HG02678 (cell line): Measurements from ENCODE around the gene ZDHHC20.
"Not testable (repeated sequence)": the region's sequence is repeated elsewhere in the genome, so short reads cannot be mapped to it uniquely, and the experiment has no call there.

ENCODE experiments used
- ATAC-seq: cut with Tn5 transposase; IDR thresholded peaks from one replicate; pipeline ENCODE4 v1.9.1; 2021; ENCODE audit warnings: mild to moderate bottlenecking, moderate library complexity; ENCODE audit not compliant: unreplicated experiment

ZDHHC20 gene

GRCh38 chr13:21435687-21436151 lies 23.4 kb downstream of the ZDHHC20 start:
- ATAC-seq: peak; percentile 96

- ATAC-seq: no peak
These were observed 23.9 kb downstream of the ZDHHC20 start for GRCh38 chr13:21435231-21435630.

GRCh38 chr13:21434588-21434987 lies 24.5 kb downstream of the ZDHHC20 start:
- no peak for ATAC-seq

- no peak for ATAC-seq
These were observed 29.9 kb downstream of the ZDHHC20 start for GRCh38 chr13:21429211-21429610.

GRCh38 chr13:21427741-21428140 lies 31.4 kb downstream of the ZDHHC20 start:
- ATAC-seq: no peak

- ATAC-seq: no peak
These were observed 32.9 kb downstream of the ZDHHC20 start for GRCh38 chr13:21426238-21426637.

- no peak for ATAC-seq
These were observed 38.4 kb downstream of the ZDHHC20 start for GRCh38 chr13:21420706-21421105.

- ATAC-seq: no peak
These were observed 46.1 kb downstream of the ZDHHC20 start for GRCh38 chr13:21413013-21413412.

GRCh38 chr13:21410453-21410852 lies 48.6 kb downstream of the ZDHHC20 start:
- ATAC-seq: not testable (repeated sequence)

GRCh38 chr13:21405309-21405708 lies 53.8 kb downstream of the ZDHHC20 start:
- ATAC-seq: no peak

GRCh38 chr13:21402586-21403307 lies 56.4 kb downstream of the ZDHHC20 start:
- ATAC-seq: no peak

GRCh38 chr13:21399741-21400140 lies 59.4 kb downstream of the ZDHHC20 start:
- no peak for ATAC-seq

- ATAC-seq: no peak
These were observed 63.1 kb downstream of the ZDHHC20 start for GRCh38 chr13:21395953-21396352.

GRCh38 chr13:21389124-21389523 lies 70.0 kb downstream of the ZDHHC20 start:
- no peak for ATAC-seq

- ATAC-seq: no peak
These were observed 73.4 kb downstream of the ZDHHC20 start for GRCh38 chr13:21385710-21386109.

GRCh38 chr13:21383090-21383489 lies 76.0 kb downstream of the ZDHHC20 start:
- no peak for ATAC-seq

GRCh38 chr13:21376998-21377985 lies 81.8 kb downstream of the ZDHHC20 start:
- ATAC-seq: not testable (repeated sequence)

GRCh38 chr13:21372530-21372929 lies 86.6 kb downstream of the ZDHHC20 start:
- no peak for ATAC-seq

GRCh38 chr13:21371011-21371410 lies 88.1 kb downstream of the ZDHHC20 start:
- no peak for ATAC-seq

GRCh38 chr13:21365574-21365973 lies 93.5 kb downstream of the ZDHHC20 start:
- ATAC-seq: no peak

- ATAC-seq: no peak
These were observed 94.2 kb downstream of the ZDHHC20 start for GRCh38 chr13:21364916-21365315.

GRCh38 chr13:21364357-21364756 lies 94.7 kb downstream of the ZDHHC20 start:
- no peak for ATAC-seq
